WTC11 (cell line): ENCODE data around the gene CDK5R2. TPM values are rescaled to one million over a fixed set of nuclear protein-coding genes. Genes with fewer than 3 reads are reported as not detected.

ENCODE experiments used
- ATAC-seq: fragments of 200-7000 bp; cut with Tn5 transposase; 2 replicates; pipeline ENCODE4 v1.10.0; 2021; ENCODE audit warnings: mild to moderate bottlenecking, moderate library complexity
- CTCF ChIA-PET: fragments of 300-600 bp; sonication (Branson Sonifier 250); formaldehyde crosslinking; loops from one replicate; lab custom pipeline; 2021; ENCODE audit warnings: antibody characterized with exemption; lab: Charles Lee
- POLR2A ChIA-PET: fragments of 350-600 bp; sonication (Branson Sonifier 250); formaldehyde crosslinking; loops from one replicate; lab custom pipeline; 2021; ENCODE audit warnings: antibody characterized with exemption; lab: Charles Lee
- DNase-seq: peaks from one replicate; pipeline ENCODE4 v3.0.0; 2021; ENCODE audit warnings: low spot score
- H3K27ac Mint-ChIP-seq: 2 replicates; pipeline ENCODE4 v1.8.0; 2021; ENCODE audit warnings: mixed read lengths
- H3K27me3 Mint-ChIP-seq: 2 replicates; pipeline ENCODE4 v1.8.0; 2021; ENCODE audit warnings: low read depth, mild to moderate bottlenecking, moderate library complexity, mixed read lengths
- H3K36me3 Mint-ChIP-seq: 2 replicates; pipeline ENCODE4 v1.8.0; 2021; ENCODE audit warnings: mixed read lengths
- H3K4me1 Mint-ChIP-seq: 2 replicates; pipeline ENCODE4 v1.8.0; 2022; ENCODE audit warnings: mixed read lengths
- H3K4me3 Mint-ChIP-seq: 2 replicates; pipeline ENCODE4 v1.8.0; 2021; ENCODE audit warnings: mild to moderate bottlenecking, moderate library complexity, mixed read lengths
- H3K9me3 Mint-ChIP-seq: 2 replicates; pipeline ENCODE4 v1.8.0; 2021; ENCODE audit warnings: mixed read lengths
- ATF2 ChIP-seq: sonication (generic); formaldehyde crosslinking; IDR thresholded peaks from 2 replicates; pipeline ENCODE4 v1.8.1; 2022; ENCODE audit warnings: low read depth, missing genetic modification reagents, borderline replicate concordance
- CBFB ChIP-seq: sonication (generic); formaldehyde crosslinking; IDR thresholded peaks from 2 replicates; pipeline ENCODE4 v1.8.1; 2022; ENCODE audit warnings: mild to moderate bottlenecking, low read depth, missing genetic modification reagents
- CREM ChIP-seq: sonication (generic); formaldehyde crosslinking; IDR thresholded peaks from 2 replicates; pipeline ENCODE4 v1.8.1; 2022; ENCODE audit warnings: mild to moderate bottlenecking, missing genetic modification reagents, moderate library complexity
- E2F1 ChIP-seq: sonication (generic); formaldehyde crosslinking; IDR thresholded peaks from 2 replicates; pipeline ENCODE4 v1.8.0; 2022; ENCODE audit warnings: mild to moderate bottlenecking, missing genetic modification reagents
- FOXK1 ChIP-seq: sonication (generic); formaldehyde crosslinking; IDR thresholded peaks from 2 replicates; pipeline ENCODE4 v1.8.0; 2022; ENCODE audit warnings: mild to moderate bottlenecking, moderate library complexity, missing genetic modification reagents
- GABPB1 ChIP-seq: sonication (generic); formaldehyde crosslinking; IDR thresholded peaks from 2 replicates; pipeline ENCODE4 v1.8.1; 2023; ENCODE audit warnings: mild to moderate bottlenecking, missing genetic modification reagents
- GRHL2 ChIP-seq: fragments of 250-450 bp; sonication (Bioruptor Pico); IDR thresholded peaks from 2 replicates; pipeline ENCODE4 v1.8.0; 2022; ENCODE audit warnings: mild to moderate bottlenecking, moderate library complexity; ENCODE audit not compliant: insufficient replicate concordance, severe bottlenecking
- GTF2I ChIP-seq: fragments of 250-450 bp; sonication (Bioruptor Pico); conservative IDR thresholded peaks from 2 replicates; pipeline ENCODE4 v1.4.0; 2021; ENCODE audit warnings: mild to moderate bottlenecking
- HMGA2 ChIP-seq: fragments of 250-450 bp; sonication (Bioruptor Pico); IDR thresholded peaks from 2 replicates; pipeline ENCODE4 v1.4.0; 2021; ENCODE audit warnings: mild to moderate bottlenecking, moderate library complexity
- MAX ChIP-seq: sonication (generic); formaldehyde crosslinking; IDR thresholded peaks from 2 replicates; pipeline ENCODE4 v1.8.0; 2022; ENCODE audit warnings: mild to moderate bottlenecking, missing genetic modification reagents
- TP53 ChIP-seq: sonication (generic); formaldehyde crosslinking; IDR thresholded peaks from 2 replicates; pipeline ENCODE4 v1.8.1; 2023; ENCODE audit warnings: mild to moderate bottlenecking, missing genetic modification reagents
- ZBTB43 ChIP-seq: sonication (generic); formaldehyde crosslinking; IDR thresholded peaks from 2 replicates; pipeline ENCODE4 v1.8.1; 2023; ENCODE audit warnings: mild to moderate bottlenecking, missing genetic modification reagents
- ZNF396 ChIP-seq: fragments of 250-450 bp; sonication (Bioruptor Pico); IDR thresholded peaks from 2 replicates; pipeline ENCODE4 v1.8.0; 2021; ENCODE audit warnings: mild to moderate bottlenecking, moderate library complexity, borderline replicate concordance
- ZNF671 ChIP-seq: fragments of 250-450 bp; sonication (Bioruptor Pico); IDR thresholded peaks from 2 replicates; pipeline ENCODE4 v1.8.0; 2021; ENCODE audit warnings: mild to moderate bottlenecking
- ZSCAN18 ChIP-seq: fragments of 250-450 bp; sonication (Bioruptor Pico); IDR thresholded peaks from 2 replicates; pipeline ENCODE4 v2.1.2; 2022; ENCODE audit warnings: mild to moderate bottlenecking, moderate library complexity
- total RNA-seq: library from RNA; stranded (reverse); gene quantifications from 3 replicates; pipeline ENCODE4 v1.2.3, GENCODE V29; 2021

The CDK5R2 gene
- total RNA-seq, 1 experiment from 2014 or later: 0.26 TPM

GRCh38 chr2:218952160-218952559, 7.3 kb upstream of the CDK5R2 start (continued):
- no peak for TF ChIP-seq HMGA2
- TF ChIP-seq GTF2I (CRISPR knock-in tag): no peak
- TF ChIP-seq ZNF396 (CRISPR knock-in tag): no peak
- no peak for TF ChIP-seq GRHL2 (CRISPR knock-in tag)
- no peak for TF ChIP-seq ZNF671 (CRISPR knock-in tag)

- peak; percentile 81 for ATAC-seq
Observed at GRCh38 chr2:218953366-218953954, 6.0 kb upstream of the CDK5R2 start.

GRCh38 chr2:218954541-218955300, 4.7 kb upstream of the CDK5R2 start:
- no peak overlapping the region for H3K4me3 Mint-ChIP-seq
- H3K4me1 Mint-ChIP-seq: peaks cover 4% of the 10 kb centered on the region; the same call in 1 of the 2 replicates
- no peak for DNase-seq
- TF ChIP-seq ZNF671 (CRISPR knock-in tag) (no peak), ZBTB43 (no peak), CBFB (CRISPR knock-in tag) (no peak), ZNF396 (CRISPR knock-in tag) (no peak), ATF2 (CRISPR knock-in tag) (no peak), ZSCAN18 (CRISPR knock-in tag) (no peak), TP53 (no peak), E2F1 (no peak)
- no peak for ATAC-seq
- no peak overlapping the region for H3K27ac Mint-ChIP-seq
- H3K36me3 Mint-ChIP-seq: no peaks in the 10 kb centered on the region
- H3K27me3 Mint-ChIP-seq: peaks cover 74% of the 10 kb centered on the region
- ChIA-PET CTCF (interaction anchor here (0.8 to 2.1 kb wide), 5 partner anchors 25 to 94 kb away, joined by 3 to 10 read pairs (median 6); no protein-coding TSS in a partner anchor), POLR2A (no interaction called here)
- no peaks in the 10 kb centered on the region for H3K9me3 Mint-ChIP-seq

More at GRCh38 chr2:218953366-218953954, 6.0 kb upstream of the CDK5R2 start:
- DNase-seq: peak; percentile 61
- POLR2A ChIA-PET: interaction anchor here (0.5 to 0.9 kb wide), 2 partner anchors 181 to 295 kb away, joined by 5 to 7 read pairs; no protein-coding TSS in a partner anchor
- H3K4me1 Mint-ChIP-seq: no peaks in the 10 kb centered on the region
- H3K27ac Mint-ChIP-seq: no peak overlapping the region
- no peak overlapping the region for H3K4me3 Mint-ChIP-seq
- H3K27me3 Mint-ChIP-seq: peaks cover 68% of the 10 kb centered on the region
- TF ChIP-seq MAX (CRISPR knock-in tag): no peak
- TF ChIP-seq HMGA2: no peak
- no peak for TF ChIP-seq FOXK1 (CRISPR knock-in tag)
- TF ChIP-seq GABPB1 (CRISPR knock-in tag): no peak
- no peak for TF ChIP-seq CREM
- TF ChIP-seq, all 79 proteins: peak for 0
- CTCF ChIA-PET: interaction anchor here (0.6 to 2.0 kb wide), 21 partner anchors 8 to 594 kb away, joined by 3 to 25 read pairs (median 5); no protein-coding TSS in a partner anchor
- Mint-ChIP-seq H3K9me3 (no peaks in the 10 kb centered on the region), H3K36me3 (no peaks in the 10 kb centered on the region)
